Measurements from ENCODE around the gene COL2A1. TPM values are rescaled to one million over a fixed set of nuclear protein-coding genes. Genes with fewer than 3 reads are reported as not detected.
A peak's percentile ranks its signal among the peaks of the same experiment; 100 is the strongest.

COL2A1 gene
- total RNA-seq, 1 donor from 2014 or later = 3.8 TPM

DNA sequence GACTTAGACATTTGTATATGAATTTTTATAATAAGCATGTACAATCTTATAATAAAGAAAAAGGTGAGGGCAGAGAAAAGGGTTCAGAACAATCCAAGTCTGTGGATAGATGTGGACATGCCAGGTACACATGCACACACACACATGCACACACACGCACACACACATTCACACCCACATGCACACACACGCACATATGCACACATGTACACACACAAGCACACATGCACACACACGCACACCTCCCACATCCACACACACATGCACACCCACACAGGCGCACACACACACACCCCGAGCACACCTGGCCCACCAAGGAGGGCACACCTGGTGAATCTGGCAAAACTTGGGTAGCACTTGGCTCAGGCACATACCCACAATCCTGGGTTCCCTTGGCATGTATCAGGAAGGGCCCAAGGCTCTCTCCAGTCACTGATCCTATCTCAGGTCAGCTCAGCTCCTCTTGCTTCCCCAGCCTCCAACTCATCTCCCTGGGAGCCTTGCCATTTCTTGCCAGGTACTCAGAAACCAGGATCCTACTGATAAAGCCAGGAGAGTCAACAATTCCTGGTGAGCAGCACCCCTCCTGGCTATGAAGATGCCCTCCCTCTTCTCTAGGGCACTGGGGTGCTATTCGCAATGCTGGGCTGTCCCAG, 59.5 kb downstream of the COL2A1 start:
- DNase-seq (ENCODE audit: low read depth) = no peak
- no peak overlapping the region for H3K4me3 ChIP-seq (ENCODE audit: low read depth, low read length)
- H3K27me3 ChIP-seq (ENCODE audit: control insufficient read depth, insufficient read depth, low read length) = peaks cover 16% of the 10 kb centered on the region
- TF ChIP-seq, protein P1, sequence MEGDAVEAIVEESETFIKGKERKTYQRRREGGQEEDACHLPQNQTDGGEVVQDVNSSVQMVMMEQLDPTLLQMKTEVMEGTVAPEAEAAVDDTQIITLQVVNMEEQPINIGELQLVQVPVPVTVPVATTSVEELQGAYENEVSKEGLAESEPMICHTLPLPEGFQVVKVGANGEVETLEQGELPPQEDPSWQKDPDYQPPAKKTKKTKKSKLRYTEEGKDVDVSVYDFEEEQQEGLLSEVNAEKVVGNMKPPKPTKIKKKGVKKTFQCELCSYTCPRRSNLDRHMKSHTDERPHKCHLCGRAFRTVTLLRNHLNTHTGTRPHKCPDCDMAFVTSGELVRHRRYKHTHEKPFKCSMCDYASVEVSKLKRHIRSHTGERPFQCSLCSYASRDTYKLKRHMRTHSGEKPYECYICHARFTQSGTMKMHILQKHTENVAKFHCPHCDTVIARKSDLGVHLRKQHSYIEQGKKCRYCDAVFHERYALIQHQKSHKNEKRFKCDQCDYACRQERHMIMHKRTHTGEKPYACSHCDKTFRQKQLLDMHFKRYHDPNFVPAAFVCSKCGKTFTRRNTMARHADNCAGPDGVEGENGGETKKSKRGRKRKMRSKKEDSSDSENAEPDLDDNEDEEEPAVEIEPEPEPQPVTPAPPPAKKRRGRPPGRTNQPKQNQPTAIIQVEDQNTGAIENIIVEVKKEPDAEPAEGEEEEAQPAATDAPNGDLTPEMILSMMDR (IDR thresholded peaks at IDR 0.05; ENCODE audit: insufficient read depth, low read length, poor library complexity, severe bottlenecking) = no peak
- no peaks in the 10 kb centered on the region for H3K36me3 ChIP-seq (ENCODE audit: control insufficient read depth, insufficient read depth, low read length)

DNA sequence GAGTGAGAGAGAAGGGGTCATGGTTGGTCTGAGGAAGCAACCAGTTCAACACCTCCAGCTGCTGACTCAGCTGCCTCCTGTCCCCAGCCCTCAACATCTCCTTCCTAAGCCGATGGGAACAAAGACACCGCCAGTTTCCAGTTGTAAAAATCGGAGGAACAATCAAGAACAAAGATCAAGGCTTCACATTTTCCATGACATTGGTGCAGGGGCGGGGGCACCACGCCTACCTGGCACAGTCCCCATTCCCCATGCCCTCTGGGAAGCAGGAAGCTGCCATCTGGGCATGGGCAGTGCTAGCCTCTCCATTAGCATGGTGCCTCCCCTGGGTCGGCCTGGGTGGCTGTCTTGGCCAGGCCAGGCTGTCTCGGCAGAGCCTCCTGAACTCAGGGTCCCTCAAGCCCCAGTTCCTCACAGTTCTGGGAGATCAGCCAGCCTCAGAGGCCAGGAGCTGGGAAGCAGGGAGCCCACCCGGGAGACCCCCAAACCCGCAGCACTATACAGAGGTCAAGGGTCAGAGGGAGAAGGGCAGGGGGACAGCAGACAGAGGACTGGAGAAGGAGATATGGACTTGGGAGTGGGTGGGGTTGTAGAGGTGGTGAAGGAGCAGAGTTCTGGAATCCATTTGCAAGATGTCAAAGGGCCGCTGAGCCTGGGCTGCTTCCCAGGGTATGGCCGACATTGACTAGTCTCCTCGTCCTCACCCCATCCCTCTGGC, 60.5 kb downstream of the COL2A1 start:
- Histone ChIP-seq H3K4me3 (ENCODE audit: low read depth, low read length) (no peak overlapping the region), H3K36me3 (ENCODE audit: control insufficient read depth, insufficient read depth, low read length) (no peaks in the 10 kb centered on the region), H3K27me3 (ENCODE audit: control insufficient read depth, insufficient read depth, low read length) (peaks cover 16% of the 10 kb centered on the region)
- DNase-seq (ENCODE audit: low read depth) = no peak
- TF ChIP-seq, protein P1 (IDR thresholded peaks at IDR 0.05; ENCODE audit: insufficient read depth, low read length, poor library complexity, severe bottlenecking) = no peak

DNA sequence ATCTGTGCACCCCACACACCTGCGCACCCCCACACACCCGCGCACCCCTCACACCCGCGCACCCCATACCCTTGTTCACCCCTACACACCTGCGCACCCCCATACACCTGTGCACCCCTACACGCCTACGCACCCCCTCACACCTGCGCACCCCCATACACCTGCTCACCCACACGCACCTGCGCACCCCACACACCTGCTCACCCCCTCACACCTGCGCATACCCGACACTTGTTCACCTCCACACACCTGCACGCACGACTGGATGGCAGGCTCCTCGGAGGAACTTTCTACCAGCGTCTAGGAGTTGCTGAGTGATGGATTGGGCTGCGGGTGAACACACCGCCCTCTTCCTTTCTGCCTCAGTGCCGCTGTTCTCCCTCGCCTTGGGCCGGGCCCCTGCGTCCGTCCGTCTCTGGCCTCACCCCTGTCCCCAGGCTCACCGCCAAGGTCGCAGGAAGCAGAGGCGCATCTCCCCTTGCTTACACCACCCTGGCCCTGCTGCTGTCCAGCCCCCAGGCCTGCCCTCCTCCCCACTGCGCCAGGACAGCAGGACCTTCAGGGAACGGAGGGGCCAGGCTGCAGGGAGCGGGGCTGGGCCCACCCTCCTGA, 61.6 kb downstream of the COL2A1 start:
- H3K27me3 ChIP-seq (ENCODE audit: control insufficient read depth, insufficient read depth, low read length) = peaks cover 16% of the 10 kb centered on the region
- TF ChIP-seq, protein P1 (IDR thresholded peaks at IDR 0.05; ENCODE audit: insufficient read depth, low read length, poor library complexity, severe bottlenecking) = no peak
- no peaks in the 10 kb centered on the region for H3K36me3 ChIP-seq (ENCODE audit: control insufficient read depth, insufficient read depth, low read length)
- H3K4me3 ChIP-seq (ENCODE audit: low read depth, low read length) = no peak overlapping the region
- no peak for DNase-seq (ENCODE audit: low read depth)

DNA sequence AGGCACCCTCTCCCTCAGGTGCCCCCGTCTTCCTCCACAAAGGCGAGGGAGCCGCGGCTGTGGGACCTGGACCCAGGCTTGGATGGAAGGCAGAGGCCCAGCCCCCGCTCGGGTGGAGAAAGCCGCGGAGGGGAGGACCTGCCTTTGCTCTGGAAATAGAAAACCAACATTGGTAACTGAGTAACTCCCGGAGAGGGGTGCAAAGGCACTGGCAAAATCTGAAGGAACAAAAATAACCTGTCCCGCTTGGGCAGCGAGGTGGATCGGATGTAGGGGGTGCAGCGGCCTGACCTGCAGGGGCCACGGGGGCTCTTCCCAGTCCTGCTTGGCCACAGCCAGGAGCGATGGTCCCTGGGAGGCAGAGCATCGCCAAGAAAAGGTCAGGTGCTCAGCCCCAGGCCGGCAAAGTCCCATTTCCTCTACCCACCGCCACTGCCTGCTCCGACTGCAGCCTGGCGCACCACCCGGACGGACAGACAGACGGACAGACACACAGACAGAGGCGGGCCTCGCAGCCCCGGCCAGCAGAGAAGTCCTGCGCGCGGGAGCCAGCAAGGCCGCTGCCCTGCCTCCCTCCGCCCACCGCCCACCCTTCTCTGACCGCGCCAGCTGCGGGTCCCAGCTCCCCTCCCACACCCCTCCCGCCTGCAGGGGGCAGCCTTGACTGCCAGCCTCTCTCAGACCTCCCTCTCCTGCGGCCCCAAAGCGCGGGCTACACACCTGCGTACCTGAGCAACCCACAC, 62.2 kb downstream of the COL2A1 start:
- no peak overlapping the region for H3K4me3 ChIP-seq (ENCODE audit: low read depth, low read length)
- TF ChIP-seq, protein P1 (IDR thresholded peaks at IDR 0.05; ENCODE audit: insufficient read depth, low read length, poor library complexity, severe bottlenecking) = peak; percentile 73

DNA sequence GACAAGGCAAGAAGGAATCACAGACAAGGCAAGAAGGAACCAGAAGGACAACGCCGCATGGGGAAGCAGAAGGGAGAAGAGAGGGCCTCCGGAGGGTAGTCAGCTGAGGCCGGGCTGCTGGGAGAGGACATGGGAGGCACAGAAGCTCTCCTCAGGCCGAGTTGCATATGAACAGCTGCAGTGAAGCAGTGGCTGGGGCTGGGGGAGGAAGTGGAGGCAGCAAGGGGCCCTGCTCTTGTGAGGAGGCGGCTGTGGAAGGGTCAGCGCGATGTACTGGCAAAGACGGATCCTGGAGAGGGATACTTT, 62.8 kb downstream of the COL2A1 start:
- peaks cover 16% of the 10 kb centered on the region for H3K27me3 ChIP-seq (ENCODE audit: control insufficient read depth, insufficient read depth, low read length)
- no peak for DNase-seq (ENCODE audit: low read depth)
- TF ChIP-seq, protein P1 (IDR thresholded peaks at IDR 0.05; ENCODE audit: insufficient read depth, low read length, poor library complexity, severe bottlenecking) = no peak
- no peak overlapping the region for H3K4me3 ChIP-seq (ENCODE audit: low read depth, low read length)
- H3K36me3 ChIP-seq (ENCODE audit: control insufficient read depth, insufficient read depth, low read length) = no peaks in the 10 kb centered on the region

More for the DNA sequence above, 62.2 kb downstream of the COL2A1 start:
- Histone ChIP-seq H3K36me3 (ENCODE audit: control insufficient read depth, insufficient read depth, low read length) (no peaks in the 10 kb centered on the region), H3K27me3 (ENCODE audit: control insufficient read depth, insufficient read depth, low read length) (peaks cover 16% of the 10 kb centered on the region)
- DNase-seq (ENCODE audit: low read depth) = no peak
